ENCODE results near the gene METTL6.

METTL6 gene

GRCh38 chr3:15433531-15433930 lies 6.2 kb upstream of the METTL6 start:
- TF ChIP-seq GABPA (IDR thresholded peaks at IDR 0.05; ENCODE audit: low read depth) (no peak), POLR2AphosphoS5 (IDR thresholded peaks at IDR 0.05; ENCODE audit: low read depth) (no peak), SPI1 (IDR thresholded peaks at IDR 0.05; ENCODE audit: borderline replicate concordance, low read depth) (no peak), REST (IDR thresholded peaks at IDR 0.05; ENCODE audit: insufficient replicate concordance, low read depth) (no peak), CTCF (IDR thresholded peaks at IDR 0.05; ENCODE audit: insufficient read depth, low read length) (no peak)
- no peak for DNase-seq (ENCODE audit: low read depth in 1 of 2, low spot score in 1 of 2)
- H3K27me3 ChIP-seq (ENCODE audit: insufficient read depth, poor library complexity, severe bottlenecking) = no peaks in the 10 kb centered on the region
- H3K4me3 ChIP-seq (replicated peaks; ENCODE audit: insufficient read depth, low read length) = no peak overlapping the region
- no peak overlapping the region for H3K27ac ChIP-seq (replicated peaks)

- no peak for TF ChIP-seq GABPA (IDR thresholded peaks at IDR 0.05; ENCODE audit: low read depth)
- TF ChIP-seq CTCF (IDR thresholded peaks at IDR 0.05; ENCODE audit: insufficient read depth, low read length) = no peak
- no peak for TF ChIP-seq SPI1 (IDR thresholded peaks at IDR 0.05; ENCODE audit: borderline replicate concordance, low read depth)
- no peak for TF ChIP-seq REST (IDR thresholded peaks at IDR 0.05; ENCODE audit: insufficient replicate concordance, low read depth)
- TF ChIP-seq POLR2AphosphoS5 (IDR thresholded peaks at IDR 0.05; ENCODE audit: low read depth) = no peak
- Histone ChIP-seq H3K27me3 (ENCODE audit: insufficient read depth, poor library complexity, severe bottlenecking) (no peaks in the 10 kb centered on the region), H3K27ac (replicated peaks) (no peak overlapping the region), H3K4me3 (replicated peaks; ENCODE audit: insufficient read depth, low read length) (no peak overlapping the region)
- no peak for DNase-seq (ENCODE audit: low read depth in 1 of 2, low spot score in 1 of 2)
These were observed 4.0 kb upstream of the METTL6 start for GRCh38 chr3:15431256-15431837.

- Histone ChIP-seq H3K27ac (replicated peaks) (no peak overlapping the region), H3K27me3 (ENCODE audit: insufficient read depth, poor library complexity, severe bottlenecking) (no peaks in the 10 kb centered on the region), H3K4me3 (replicated peaks; ENCODE audit: insufficient read depth, low read length) (no peak overlapping the region)
- DNase-seq (ENCODE audit: low read depth in 1 of 2, low spot score in 1 of 2) = no peak
- TF ChIP-seq GABPA (IDR thresholded peaks at IDR 0.05; ENCODE audit: low read depth) (no peak), CTCF (IDR thresholded peaks at IDR 0.05; ENCODE audit: insufficient read depth, low read length) (no peak), SPI1 (IDR thresholded peaks at IDR 0.05; ENCODE audit: borderline replicate concordance, low read depth) (no peak), POLR2AphosphoS5 (IDR thresholded peaks at IDR 0.05; ENCODE audit: low read depth) (no peak), REST (IDR thresholded peaks at IDR 0.05; ENCODE audit: insufficient replicate concordance, low read depth) (no peak)
These were observed 3.3 kb upstream of the METTL6 start for GRCh38 chr3:15430624-15431023.

Data from HL-60 (cell line).